C4-2B (cell line): Measurements from ENCODE around the gene CA10.

ENCODE experiments used
- CTCF ChIP-seq: fragments of 450-650 bp; conservative IDR thresholded peaks from 2 replicates; pipeline ENCODE4 v1.5.1; 2017; ENCODE audit warnings: mild to moderate bottlenecking
- ZFX ChIP-seq: fragments of 450-650 bp; IDR thresholded peaks from 2 replicates; pipeline ENCODE4 v1.6.1; 2017

GRCh38 chr17:51891936-51892335 is 266.6 kb downstream of the CA10 start:
- TF ChIP-seq CTCF = no peak
- TF ChIP-seq ZFX = no peak
